OCI-LY3 (cell line): ENCODE results near the gene GCNT2.

Experiments
- H2AFZ ChIP-seq: fragments of 200-600, 300-600 bp; shearing (Covaris generic); 2 replicates; pipeline ENCODE4 v1.6.0; 2014; ENCODE audit warnings: antibody characterized with exemption, low read depth, low read length
- H3K27ac ChIP-seq: fragments of 200-600, 300-600 bp; sonication (generic); 2 replicates; pipeline ENCODE4 v1.5.1; 2014; ENCODE audit warnings: mild to moderate bottlenecking, low read length, moderate library complexity, mixed read lengths
- H3K27me3 ChIP-seq: fragments of 200-600, 300-600 bp; sonication (generic); 2 replicates; pipeline ENCODE4 v1.6.1; 2014; ENCODE audit warnings: low read depth, low read length, mixed read lengths
- H3K36me3 ChIP-seq: fragments of 200-600, 300-600 bp; sonication (generic); replicated peaks from 2 replicates; pipeline ENCODE3; 2014; ENCODE audit warnings: low read depth, low read length, mixed read lengths
- H3K4me1 ChIP-seq: fragments of 300-600, 200-600 bp; sonication (generic); 2 replicates; pipeline ENCODE4 v1.6.1; 2014; ENCODE audit warnings: low read length, mixed read lengths
- H3K4me2 ChIP-seq: fragments of 200-600, 300-600 bp; sonication (generic); 2 replicates; pipeline ENCODE4 v1.6.1; 2014; ENCODE audit warnings: low read length, mixed read lengths
- H3K4me3 ChIP-seq: fragments of 300-600, 200-600 bp; sonication (generic); 2 replicates; pipeline ENCODE4 v1.5.1; 2014; ENCODE audit warnings: antibody characterized with exemption, mild to moderate bottlenecking, low read length, moderate library complexity
- H3K79me2 ChIP-seq: fragments of 300-600, 200-600 bp; shearing (Covaris generic); 2 replicates; pipeline ENCODE4 v1.6.1; 2014; ENCODE audit warnings: mild to moderate bottlenecking, low read length, mixed read lengths
- H3K9ac ChIP-seq: fragments of 300-600, 200-600 bp; shearing (Covaris generic); 2 replicates; pipeline ENCODE4 v1.6.0; 2014; ENCODE audit warnings: mild to moderate bottlenecking, low read length, moderate library complexity
- H3K9me3 ChIP-seq: fragments of 200-600, 300-600 bp; shearing (Covaris generic); 2 replicates; pipeline ENCODE4 v1.6.1; 2014; ENCODE audit warnings: low read length, mixed read lengths; ENCODE audit not compliant: insufficient read depth
- H4K20me1 ChIP-seq: fragments of 200-600, 300-600 bp; sonication (generic); 2 replicates; pipeline ENCODE4 v1.6.1; 2016; ENCODE audit warnings: low read length, mixed read lengths; ENCODE audit not compliant: insufficient read depth
- CTCF ChIP-seq: fragments of 200-600, 300-600 bp; sonication (generic); IDR thresholded peaks from 2 replicates; pipeline ENCODE4 v1.5.1; 2014; ENCODE audit warnings: antibody characterized with exemption, low read length, low read depth
- EZH2phosphoT487 ChIP-seq: fragments of 200-600 bp; shearing (Covaris generic); IDR thresholded peaks from 2 replicates; pipeline ENCODE4 v1.6.1; 2018; ENCODE audit warnings: antibody characterized with exemption, mixed run types, low read depth

Gene GCNT2

GRCh38 chr6:10553871-10554270 lies 32.7 kb downstream of the GCNT2 start:
- H3K9ac ChIP-seq, result no peak overlapping the region
- no peak overlapping the region for H3K4me2 ChIP-seq
- peaks cover 82% of the 10 kb centered on the region for H3K79me2 ChIP-seq
- no peak for TF ChIP-seq EZH2phosphoT487
- H3K4me3 ChIP-seq, result no peak overlapping the region
- no peaks in the 10 kb centered on the region for H3K27me3 ChIP-seq
- H3K4me1 ChIP-seq, result no peaks in the 10 kb centered on the region
- H2AFZ ChIP-seq, result no peak overlapping the region
- H4K20me1 ChIP-seq, result peaks cover 69% of the 10 kb centered on the region
- H3K36me3 ChIP-seq, result peaks cover 5% of the 10 kb centered on the region
- H3K27ac ChIP-seq, result no peak overlapping the region
- no peaks in the 10 kb centered on the region for H3K9me3 ChIP-seq

- Histone ChIP-seq H3K27ac (no peak overlapping the region), H3K4me2 (no peak overlapping the region), H2AFZ (no peak overlapping the region)
These were observed 33.7 kb downstream of the GCNT2 start for GRCh38 chr6:10554826-10555225.

GRCh38 chr6:10555625-10556309 lies 34.6 kb downstream of the GCNT2 start:
- peaks cover 5% of the 10 kb centered on the region for H3K36me3 ChIP-seq
- H3K4me2 ChIP-seq, result no peak overlapping the region
- TF ChIP-seq CTCF (no peak), EZH2phosphoT487 (no peak)
- no peak overlapping the region for H2AFZ ChIP-seq
- no peak overlapping the region for H3K27ac ChIP-seq
- no peak overlapping the region for H3K9ac ChIP-seq
- H3K79me2 ChIP-seq, result peaks cover 76% of the 10 kb centered on the region
- H3K4me3 ChIP-seq, result no peak overlapping the region
- peaks cover 69% of the 10 kb centered on the region for H4K20me1 ChIP-seq
- H3K4me1 ChIP-seq, result no peaks in the 10 kb centered on the region
- no peaks in the 10 kb centered on the region for H3K9me3 ChIP-seq
- no peaks in the 10 kb centered on the region for H3K27me3 ChIP-seq

More at GRCh38 chr6:10554826-10555225, 33.7 kb downstream of the GCNT2 start:
- H4K20me1 ChIP-seq, result peaks cover 73% of the 10 kb centered on the region
- H3K9me3 ChIP-seq, result no peaks in the 10 kb centered on the region
- peaks cover 81% of the 10 kb centered on the region for H3K79me2 ChIP-seq
- no peak overlapping the region for H3K4me3 ChIP-seq
- TF ChIP-seq CTCF (no peak), EZH2phosphoT487 (no peak)
- H3K36me3 ChIP-seq, result peaks cover 5% of the 10 kb centered on the region
- no peaks in the 10 kb centered on the region for H3K27me3 ChIP-seq
- H3K9ac ChIP-seq, result no peak overlapping the region
- H3K4me1 ChIP-seq, result no peaks in the 10 kb centered on the region

GRCh38 chr6:10556589-10556988 lies 35.4 kb downstream of the GCNT2 start:
- H4K20me1 ChIP-seq, result peaks cover 66% of the 10 kb centered on the region
- no peak overlapping the region for H3K4me3 ChIP-seq
- no peak overlapping the region for H2AFZ ChIP-seq
- peaks cover 78% of the 10 kb centered on the region for H3K79me2 ChIP-seq
- H3K27me3 ChIP-seq, result no peaks in the 10 kb centered on the region
- no peaks in the 10 kb centered on the region for H3K9me3 ChIP-seq
- TF ChIP-seq EZH2phosphoT487 (no peak), CTCF (no peak)
- no peak overlapping the region for H3K27ac ChIP-seq
- no peak overlapping the region for H3K9ac ChIP-seq
- no peak overlapping the region for H3K4me2 ChIP-seq
- H3K4me1 ChIP-seq, result no peaks in the 10 kb centered on the region
- peaks cover 5% of the 10 kb centered on the region for H3K36me3 ChIP-seq
